Mesendoderm (in vitro differentiated cells): Measurements from ENCODE around the gene SNRNP25.
A peak's percentile ranks its signal among the peaks of the same experiment; 100 is the strongest.

Source experiments
- DNase-seq: peaks from one replicate; pipeline ENCODE4 v3.0.0; 2013
- H2AK5ac ChIP-seq: 2 replicates; pipeline ENCODE4 v1.6.1; 2013; ENCODE audit warnings: low read length, inconsistent platforms
- H2BK120ac ChIP-seq: 2 replicates; pipeline ENCODE4 v1.6.1; 2013; ENCODE audit warnings: low read depth, mild to moderate bottlenecking, low read length, moderate library complexity, mixed read lengths
- H2BK15ac ChIP-seq: replicated peaks from 2 replicates; pipeline ENCODE4 v1.6.1; 2013; ENCODE audit warnings: low read depth, mild to moderate bottlenecking, moderate library complexity
- H2BK5ac ChIP-seq: 2 replicates; pipeline ENCODE4 v1.6.1; 2013; ENCODE audit warnings: low read length, inconsistent platforms
- H3K18ac ChIP-seq: 2 replicates; pipeline ENCODE4 v1.6.1; 2013; ENCODE audit warnings: mild to moderate bottlenecking, low read length, mixed read lengths
- H3K23ac ChIP-seq: one replicate; pipeline ENCODE4 v1.6.1; 2013; ENCODE audit warnings: low read length
- H3K27ac ChIP-seq: 2 replicates; pipeline ENCODE4 v1.5.1; 2013; ENCODE audit warnings: low read depth, mild to moderate bottlenecking, inconsistent platforms, low read length, moderate library complexity
- H3K27me3 ChIP-seq: 2 replicates; pipeline ENCODE4 v1.6.1; 2013; ENCODE audit warnings: low read length, control low read depth, mild to moderate bottlenecking, inconsistent platforms; ENCODE audit not compliant: insufficient read depth, poor library complexity
- H3K36me3 ChIP-seq: 2 replicates; pipeline ENCODE4 v1.6.1; 2013; ENCODE audit warnings: low read length, inconsistent platforms; ENCODE audit not compliant: control insufficient read depth, insufficient read depth
- H3K4ac ChIP-seq: one replicate; pipeline ENCODE4 v1.6.1; 2013; ENCODE audit warnings: low read depth, mild to moderate bottlenecking, low read length, moderate library complexity
- H3K4me1 ChIP-seq: 2 replicates; pipeline ENCODE4 v1.6.1; 2013; ENCODE audit warnings: low read depth, low read length, inconsistent platforms; ENCODE audit not compliant: control insufficient read depth
- H3K4me2 ChIP-seq: 2 replicates; pipeline ENCODE4 v1.6.1; 2013; ENCODE audit warnings: low read length
- H3K4me3 ChIP-seq: 2 replicates; pipeline ENCODE4 v1.5.1; 2013; ENCODE audit warnings: mild to moderate bottlenecking, low read length
- H3K56ac ChIP-seq: one replicate; pipeline ENCODE4 v1.6.1; 2013; ENCODE audit warnings: low read length
- H3K79me1 ChIP-seq: 2 replicates; pipeline ENCODE4 v1.6.1; 2013; ENCODE audit warnings: low read length, inconsistent platforms
- H3K79me2 ChIP-seq: 2 replicates; pipeline ENCODE4 v1.6.1; 2013; ENCODE audit warnings: mild to moderate bottlenecking, low read length; ENCODE audit not compliant: control insufficient read depth, insufficient read depth
- H3K9ac ChIP-seq: 2 replicates; pipeline ENCODE4 v1.6.1; 2013; ENCODE audit warnings: low read length, inconsistent platforms
- H4K5ac ChIP-seq: one replicate; pipeline ENCODE4 v1.6.1; 2013; ENCODE audit warnings: low read length
- H4K8ac ChIP-seq: one replicate; pipeline ENCODE4 v1.6.1; 2013; ENCODE audit warnings: low read depth, mild to moderate bottlenecking, control low read depth, low read length, moderate library complexity
- WGBS: extraction: QIAGEN DNeasy Blood & Tissue Kit; methylation state at CpG from one replicate; pipeline ENCODE4 v1.1.7; 2013; ENCODE audit warnings: low lambda C conversion rate, missing lambda C conversion rate; ENCODE audit not compliant: insufficient coverage; ENCODE audit errors: extremely low coverage; 5-methylcytosine and 5-hydroxymethylcytosine counted together

Gene SNRNP25

DNA sequence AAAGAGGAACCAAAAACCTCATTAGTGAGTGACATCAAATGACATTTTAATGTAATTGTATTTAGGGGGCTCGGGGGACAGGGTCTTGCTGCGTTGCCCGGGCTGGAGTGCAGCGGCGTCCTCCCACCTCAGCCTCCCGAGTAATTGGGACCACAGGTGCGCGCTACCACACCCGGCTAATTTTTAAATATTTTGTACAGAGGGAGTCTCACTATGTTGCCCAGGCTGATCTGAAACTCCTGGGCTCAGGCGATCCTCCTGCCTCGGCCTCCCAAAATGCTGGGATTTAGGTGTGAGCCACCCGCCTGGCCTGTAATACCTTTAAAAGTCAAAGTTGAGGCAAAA, 581 bp downstream of the SNRNP25 start:
- H2BK15ac ChIP-seq = no peak overlapping the region
- no peaks in the 10 kb centered on the region for H3K27me3 ChIP-seq
- peak overlapping the region; percentile 46 for H3K4me2 ChIP-seq
- no peak overlapping the region for H4K5ac ChIP-seq
- H2AK5ac ChIP-seq = no peak overlapping the region
- H3K9ac ChIP-seq = peak overlapping the region; percentile 79
- H3K4ac ChIP-seq = peak overlapping the region; percentile 70
- no peak overlapping the region for H3K23ac ChIP-seq
- DNase-seq = no peak
- H3K79me2 ChIP-seq = peaks cover 16% of the 10 kb centered on the region
- H3K79me1 ChIP-seq = peaks cover 4% of the 10 kb centered on the region
- WGBS = no CpG with 5 or more reads among the region's 12 CpGs
- H3K36me3 ChIP-seq = peaks cover 26% of the 10 kb centered on the region
- H2BK5ac ChIP-seq = no peak overlapping the region
- H3K27ac ChIP-seq = no peak overlapping the region
- H4K8ac ChIP-seq = no peak overlapping the region
- peak overlapping the region; percentile 97 for H3K56ac ChIP-seq
- H3K18ac ChIP-seq = peak overlapping the region; percentile 42
- H3K4me3 ChIP-seq = peak overlapping the region; percentile 39
- peaks cover 2% of the 10 kb centered on the region for H3K4me1 ChIP-seq
- H2BK120ac ChIP-seq = no peak overlapping the region

DNA sequence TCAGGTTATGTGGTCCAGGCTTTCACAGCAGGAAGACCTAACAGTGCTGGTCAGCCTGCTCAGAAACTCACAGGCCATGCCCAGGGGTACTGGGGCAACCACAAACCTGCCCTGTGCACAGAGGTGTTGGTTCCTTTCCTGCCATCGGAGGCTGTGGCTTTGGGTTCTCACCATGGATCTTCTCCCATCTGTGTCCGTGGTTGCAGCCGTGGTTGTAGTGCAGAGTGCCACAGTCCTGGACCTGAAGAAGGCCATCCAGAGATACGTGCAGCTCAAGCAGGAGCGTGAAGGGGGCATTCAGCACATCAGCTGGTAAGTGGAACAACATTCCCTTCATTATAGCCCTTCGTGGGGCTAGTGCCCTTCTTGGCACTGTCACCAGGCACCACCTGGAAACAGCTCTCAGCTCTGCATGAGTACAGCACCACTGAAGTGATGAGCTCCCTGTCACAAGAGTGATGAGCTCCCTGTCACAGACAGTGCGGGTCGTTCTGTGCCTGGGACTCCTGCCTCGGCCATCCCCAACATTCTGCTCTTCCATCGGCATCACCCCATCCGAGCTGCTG, 2.0 kb downstream of the SNRNP25 start:
- H3K4ac ChIP-seq = no peak overlapping the region
- H3K36me3 ChIP-seq = peaks cover 34% of the 10 kb centered on the region
- H3K4me2 ChIP-seq = no peak overlapping the region
- no peak overlapping the region for H4K5ac ChIP-seq
- no peak overlapping the region for H2AK5ac ChIP-seq
- no peak overlapping the region for H3K27ac ChIP-seq
- H3K9ac ChIP-seq = no peak overlapping the region
- H2BK5ac ChIP-seq = no peak overlapping the region
- no peak overlapping the region for H3K18ac ChIP-seq
- H3K4me3 ChIP-seq = no peak overlapping the region
- DNase-seq = no peak
- no peak overlapping the region for H2BK15ac ChIP-seq
- H4K8ac ChIP-seq = no peak overlapping the region
- peaks cover 2% of the 10 kb centered on the region for H3K4me1 ChIP-seq
- H3K56ac ChIP-seq = no peak overlapping the region
- no peak overlapping the region for H2BK120ac ChIP-seq
- peaks cover 15% of the 10 kb centered on the region for H3K79me2 ChIP-seq
- no peak overlapping the region for H3K23ac ChIP-seq
- H3K79me1 ChIP-seq = peaks cover 4% of the 10 kb centered on the region
- WGBS = no CpG with 5 or more reads among the region's 11 CpGs
- H3K27me3 ChIP-seq = no peaks in the 10 kb centered on the region

DNA sequence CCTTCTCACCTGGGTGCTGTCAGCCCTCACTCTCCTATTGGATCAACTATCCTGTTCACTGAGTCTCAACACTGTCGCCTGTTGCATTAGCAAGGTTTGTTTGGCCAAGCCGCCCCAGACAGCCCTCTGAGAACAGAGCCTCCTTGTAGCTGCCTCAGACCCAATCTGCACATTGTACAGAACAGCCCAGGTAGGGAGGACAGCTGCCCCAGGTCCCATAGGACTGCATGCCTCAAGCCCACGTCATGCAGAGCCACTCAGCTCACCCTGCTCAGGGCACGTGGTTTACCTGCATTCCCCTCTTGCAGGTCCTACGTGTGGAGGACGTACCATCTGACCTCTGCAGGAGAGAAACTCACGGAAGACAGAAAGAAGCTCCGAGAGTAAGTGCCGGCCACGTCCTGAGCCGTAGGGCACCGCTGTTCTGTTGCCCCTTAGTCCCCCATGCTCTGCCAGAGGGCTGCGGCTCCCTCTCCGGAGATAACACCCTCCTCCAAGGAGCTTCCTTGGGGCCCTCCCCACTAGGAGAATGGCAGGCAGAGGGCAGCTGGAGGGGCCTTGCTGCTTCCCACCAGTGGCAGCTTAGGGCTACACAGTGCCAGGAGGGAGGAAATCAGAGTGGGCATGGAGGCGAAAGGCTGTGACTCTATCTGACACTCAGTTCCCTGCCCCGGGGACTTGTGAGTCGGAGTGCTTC, 2.8 kb downstream of the SNRNP25 start:
- Histone ChIP-seq H2BK15ac (no peak overlapping the region), H3K4me1 (peaks cover under 1% of the 10 kb centered on the region), H3K27ac (no peak overlapping the region), H3K36me3 (peaks cover 33% of the 10 kb centered on the region), H3K4ac (no peak overlapping the region), H3K27me3 (no peaks in the 10 kb centered on the region), H3K79me1 (peaks cover 3% of the 10 kb centered on the region), H4K8ac (no peak overlapping the region), H3K23ac (no peak overlapping the region), H4K5ac (no peak overlapping the region), H3K79me2 (peaks cover 9% of the 10 kb centered on the region), H3K56ac (no peak overlapping the region), H3K18ac (no peak overlapping the region), H3K9ac (no peak overlapping the region), H2BK120ac (no peak overlapping the region), H3K4me2 (no peak overlapping the region), H2AK5ac (no peak overlapping the region), H3K4me3 (no peak overlapping the region), H2BK5ac (no peak overlapping the region)
- DNase-seq = no peak
- WGBS = no CpG with 5 or more reads among the region's 17 CpGs

DNA sequence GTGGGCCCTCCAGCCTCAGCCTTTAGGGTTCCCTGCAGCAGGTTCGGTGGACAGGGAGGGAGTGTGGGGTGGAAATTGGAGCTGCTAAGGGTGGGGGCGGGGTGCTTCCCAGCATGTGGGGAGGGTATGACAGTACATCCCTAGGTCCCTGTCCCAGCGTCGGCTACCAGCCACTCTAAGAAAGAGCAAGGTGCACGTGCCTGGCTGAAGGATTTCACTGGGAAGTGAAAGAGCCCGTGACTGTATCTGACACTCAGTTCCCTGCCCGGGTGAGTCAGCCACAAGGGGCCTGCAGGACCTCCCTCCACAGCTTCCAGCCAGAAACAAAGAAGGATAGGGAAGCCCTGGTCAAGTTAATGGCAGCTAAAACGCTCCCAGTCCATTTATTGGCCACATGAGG, 4.1 kb downstream of the SNRNP25 start:
- Histone ChIP-seq H3K4me3 (no peak overlapping the region), H3K36me3 (peaks cover 34% of the 10 kb centered on the region)
- no CpG with 5 or more reads among the region's 8 CpGs for WGBS

GRCh38 chr16:58491-59439, 5.1 kb downstream of the SNRNP25 start:
- WGBS = no CpG with 5 or more reads among the region's 29 CpGs
- Histone ChIP-seq H3K4me2 (no peak overlapping the region), H3K79me2 (no peaks in the 10 kb centered on the region), H3K36me3 (peaks cover 37% of the 10 kb centered on the region), H3K4me1 (no peaks in the 10 kb centered on the region), H4K5ac (no peak overlapping the region), H3K4me3 (no peak overlapping the region), H3K56ac (no peak overlapping the region), H4K8ac (no peak overlapping the region), H3K23ac (no peak overlapping the region), H2BK120ac (no peak overlapping the region), H2BK15ac (no peak overlapping the region), H3K27ac (no peak overlapping the region), H3K79me1 (peaks cover 2% of the 10 kb centered on the region), H2BK5ac (no peak overlapping the region), H3K27me3 (no peaks in the 10 kb centered on the region), H3K4ac (no peak overlapping the region), H3K9ac (no peak overlapping the region), H2AK5ac (no peak overlapping the region), H3K18ac (no peak overlapping the region)
- no peak for DNase-seq

More for the DNA sequence above, 4.1 kb downstream of the SNRNP25 start:
- Histone ChIP-seq H4K8ac (no peak overlapping the region), H3K79me2 (peaks cover 4% of the 10 kb centered on the region), H2AK5ac (no peak overlapping the region), H3K56ac (no peak overlapping the region), H3K79me1 (peaks cover 2% of the 10 kb centered on the region), H3K4me2 (no peak overlapping the region), H2BK5ac (no peak overlapping the region), H2BK120ac (no peak overlapping the region), H3K23ac (no peak overlapping the region), H3K9ac (no peak overlapping the region), H3K27ac (no peak overlapping the region), H4K5ac (no peak overlapping the region), H3K4ac (no peak overlapping the region), H3K18ac (no peak overlapping the region), H2BK15ac (no peak overlapping the region), H3K4me1 (no peaks in the 10 kb centered on the region), H3K27me3 (no peaks in the 10 kb centered on the region)
- no peak for DNase-seq
